ENCODE results near the gene RAE1. TPM values are rescaled to one million over a fixed set of nuclear protein-coding genes. Genes with fewer than 3 reads are reported as not detected.
A peak's percentile ranks its signal among the peaks of the same experiment; 100 is the strongest.

Gene RAE1
- total and polyA plus RNA-seq, 2 of the 8 experiments (the other 6 are each of a cell fraction or from before 2014, with no cell fraction given) = 35.9 to 44.9 TPM

DNA sequence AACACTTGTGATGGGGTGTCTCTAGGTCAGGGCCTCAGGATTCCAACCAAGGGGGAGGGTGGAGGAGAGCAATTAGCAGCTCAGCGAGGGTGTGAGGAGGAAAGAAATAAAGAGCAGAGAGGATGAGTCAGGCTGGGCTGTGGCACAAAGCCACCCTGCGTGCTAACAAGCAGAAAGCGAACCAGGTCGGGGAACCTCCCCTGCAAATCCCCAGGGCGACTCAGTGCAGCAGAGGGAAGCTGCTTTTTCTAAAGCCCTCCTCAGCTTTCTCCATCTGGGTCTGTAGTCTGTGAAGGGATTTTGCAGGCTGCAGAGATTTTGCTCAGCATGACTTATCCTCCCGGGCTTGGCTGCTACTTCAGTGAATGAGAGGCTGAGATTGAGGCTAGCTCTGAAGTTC lies 28.0 kb upstream of the RAE1 start:
- ChIA-PET POLR2A (ENCODE audit: partially characterized antibody) (interaction anchor here (0.7 to 1.5 kb wide), 3 partner anchors 9 to 153 kb away, joined by 3 read pairs; no protein-coding TSS in a partner anchor), CTCF (ENCODE audit: partially characterized antibody) (interaction anchor here (0.6 to 2.2 kb wide), 12 partner anchors 10 to 233 kb away, joined by 3 to 8 read pairs (median 4); no protein-coding TSS in a partner anchor)
- Histone ChIP-seq H4K8ac (ENCODE audit: extremely low read depth, insufficient read depth, low read length) (no peak overlapping the region), H3K18ac (ENCODE audit: extremely low read depth, low read length) (no peak overlapping the region), H3K27me3 (replicated peaks in 1 of 4; ENCODE audit: control insufficient read depth in 3 of 4, extremely low read depth in 1 of 4, insufficient read depth in 3 of 4, low read length in 3 of 4) (peaks cover 0 to 2% (median 0%) of the 10 kb centered on the region in 4 experiments; a peak in 1 of 7 replicates), H2AK5ac (ENCODE audit: low read depth, low read length) (no peak overlapping the region), H3K9ac (replicated peaks in 1 of 4; ENCODE audit: extremely low read depth in 1 of 4, low read depth in 3 of 4, low read length in 3 of 4) (no peak overlapping the region), H3K79me2 (ENCODE audit: control insufficient read depth in 1 of 2, insufficient read depth in 2 of 2, low read length in 2 of 2) (no peaks in the 10 kb centered on the region), H2BK15ac (ENCODE audit: low read length) (no peak overlapping the region), H4K20me1 (replicated peaks in 1 of 2; ENCODE audit: control insufficient read depth in 1 of 2, insufficient read depth in 2 of 2, low read length in 2 of 2) (no peaks in the 10 kb centered on the region), H3K4me1 (replicated peaks in 1 of 4; ENCODE audit: control insufficient read depth in 3 of 4, insufficient read depth in 4 of 4, low read length in 3 of 4) (peaks cover 0 to 11% (median 3%) of the 10 kb centered on the region in 4 experiments; a peak in 3 of 7 replicates), H2BK12ac (ENCODE audit: low read depth, low read length) (no peak overlapping the region), H4K5ac (ENCODE audit: insufficient read length, low read depth, low read length) (no peak overlapping the region), H3K79me1 (ENCODE audit: low read depth, low read length) (no peaks in the 10 kb centered on the region), H2BK120ac (replicated peaks; ENCODE audit: low read depth, low read length) (no peak overlapping the region), H3K23me2 (ENCODE audit: low read depth, low read length) (no peaks in the 10 kb centered on the region), H3K4ac (replicated peaks; ENCODE audit: insufficient read length, low read depth, low read length) (no peak overlapping the region), H3K56ac (replicated peaks; ENCODE audit: insufficient read length, low read depth, low read length) (no peak overlapping the region), H3K14ac (ENCODE audit: insufficient read length) (no peak overlapping the region), H2BK5ac (ENCODE audit: low read depth, low read length) (no peak overlapping the region), H3K9me3 (ENCODE audit: insufficient read depth in 2 of 2, low read depth in 1 of 2, low read length in 1 of 2) (no peaks in the 10 kb centered on the region), H2BK20ac (ENCODE audit: low read length) (no peak overlapping the region), H3K36me3 (ENCODE audit: control insufficient read depth in 2 of 4, insufficient read depth in 4 of 4, low read length in 3 of 4) (no peaks in the 10 kb centered on the region), H4K91ac (replicated peaks; ENCODE audit: insufficient read length, low read length) (no peak overlapping the region), H3K4me2 (ENCODE audit: insufficient read depth in 1 of 2, low read depth in 2 of 2, low read length in 2 of 2) (peak overlapping the region in 1 of 2 experiments; percentile 29; a peak in 2 of 4 replicates), H3K27ac (ENCODE audit: low read depth, low read length) (no peak overlapping the region), H3K4me3 (ENCODE audit: extremely low read depth in 1 of 4, insufficient read depth in 2 of 4, low read depth in 3 of 4, low read length in 4 of 4) (no peak overlapping the region), H3K23ac (ENCODE audit: insufficient read length) (no peak overlapping the region), H2AFZ (ENCODE audit: low read length) (no peak overlapping the region; the same call in 1 of the 2 replicates)
- FAIRE-seq = peak; percentile 36
- 15% methylated on average over 6 of the region's 6 CpGs; no CpG with 5 or more reads in 1 of the 2 experiments for WGBS, 2 experiments (ENCODE audit: extremely low coverage in 1 of 2, insufficient coverage in 1 of 2, insufficient read length in 1 of 2, insufficient replicate concordance in 2 of 2, low coverage in 1 of 2, low lambda C conversion rate in 2 of 2, missing lambda C conversion rate in 1 of 2)
- DNase-seq (ENCODE audit: low read depth in 1 of 2, low spot score in 2 of 2) = peak; percentile 55 to 63
- TF ChIP-seq EZH2 (IDR thresholded peaks at IDR 0.05; ENCODE audit: low read depth, low read length, severe bottlenecking) (no peak), SP1 (IDR thresholded peaks at IDR 0.05; ENCODE audit: low read depth, low read length) (no peak), NRF1 (IDR thresholded peaks at IDR 0.05; ENCODE audit: low read depth, low read length) (no peak), TEAD4 (IDR thresholded peaks at IDR 0.05; ENCODE audit: low read depth, low read length) (no peak), KDM1A (IDR thresholded peaks at IDR 0.05; ENCODE audit: borderline replicate concordance, low read length) (no peak), POLR2A (IDR thresholded peaks at IDR 0.05; ENCODE audit: control extremely low read depth in 1 of 2, low read depth in 2 of 2, low read length in 2 of 2) (0 out of 3 replicates have a peak, but pooled peaks of 1 of the 2 experiments have one; percentile 21), TBP (IDR thresholded peaks at IDR 0.05; ENCODE audit: low read depth, low read length) (peak; percentile 29; the same call in 1 of the 2 replicates), JUND (IDR thresholded peaks at IDR 0.05; ENCODE audit: low read length) (peak; percentile 65; the same call in 1 of the 2 replicates), GTF2F1 (IDR thresholded peaks at IDR 0.05; ENCODE audit: borderline replicate concordance, low read depth, low read length) (no peak), TAF1 (IDR thresholded peaks at IDR 0.05; ENCODE audit: low read depth, low read length) (no peak), RBBP5 (IDR thresholded peaks at IDR 0.05; ENCODE audit: borderline replicate concordance, low read depth, low read length) (0 out of 2 replicates have a peak, but pooled peaks have one; percentile 57), CHD1 (IDR thresholded peaks at IDR 0.05; ENCODE audit: low read depth, low read length) (no peak), SIRT6 (IDR thresholded peaks at IDR 0.05; ENCODE audit: low read length) (no peak)
- TF ChIP-seq, protein P1, sequence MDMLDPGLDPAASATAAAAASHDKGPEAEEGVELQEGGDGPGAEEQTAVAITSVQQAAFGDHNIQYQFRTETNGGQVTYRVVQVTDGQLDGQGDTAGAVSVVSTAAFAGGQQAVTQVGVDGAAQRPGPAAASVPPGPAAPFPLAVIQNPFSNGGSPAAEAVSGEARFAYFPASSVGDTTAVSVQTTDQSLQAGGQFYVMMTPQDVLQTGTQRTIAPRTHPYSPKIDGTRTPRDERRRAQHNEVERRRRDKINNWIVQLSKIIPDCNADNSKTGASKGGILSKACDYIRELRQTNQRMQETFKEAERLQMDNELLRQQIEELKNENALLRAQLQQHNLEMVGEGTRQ (IDR thresholded peaks at IDR 0.05; ENCODE audit: low read length) = no peak

Data from H1 (cell line).